Measurements from ENCODE around the gene MARK3.
A peak's percentile ranks its signal among the peaks of the same experiment; 100 is the strongest.

The MARK3 gene

GRCh38 chr14:103526247-103526913 lies 141.2 kb downstream of the MARK3 start:
- no peak for DNase-seq (ENCODE audit: low spot score)

GRCh38 chr14:103526914-103527248 lies 141.7 kb downstream of the MARK3 start:
- DNase-seq (ENCODE audit: low spot score): no peak

GRCh38 chr14:103527408-103528145 lies 142.4 kb downstream of the MARK3 start:
- peak; percentile 54 for DNase-seq (ENCODE audit: low spot score)

GRCh38 chr14:103528146-103528586 lies 143.0 kb downstream of the MARK3 start:
- DNase-seq (ENCODE audit: low spot score): peak; percentile 57

- peak; percentile 98 for DNase-seq (ENCODE audit: low spot score)
Measured at GRCh38 chr14:103528587-103529382, 143.6 kb downstream of the MARK3 start, which contains the start of gene TRMT61A. Gene TRMT61A, plus strand, starts transcription at chr14:103529196. Its CDS starts 783 bp downstream, at chr14:103529979.

- DNase-seq (ENCODE audit: low spot score): peak; percentile 25
Measured at GRCh38 chr14:103529383-103530365, 144.5 kb downstream of the MARK3 start.

- DNase-seq (ENCODE audit: low spot score): no peak
Measured at GRCh38 chr14:103530390-103530789, 145.2 kb downstream of the MARK3 start.

- no peak for DNase-seq (ENCODE audit: low spot score)
Measured at GRCh38 chr14:103530831-103531230, 145.6 kb downstream of the MARK3 start.

- DNase-seq (ENCODE audit: low spot score): no peak
Measured at GRCh38 chr14:103531421-103532215, 146.4 kb downstream of the MARK3 start.

GRCh38 chr14:103532216-103533136 lies 147.3 kb downstream of the MARK3 start:
- no peak for DNase-seq (ENCODE audit: low spot score)

- no peak for DNase-seq (ENCODE audit: low spot score)
Measured at GRCh38 chr14:103533137-103533998, 148.2 kb downstream of the MARK3 start.

GRCh38 chr14:103533999-103534575 lies 148.9 kb downstream of the MARK3 start:
- no peak for DNase-seq (ENCODE audit: low spot score)

- DNase-seq (ENCODE audit: low spot score): no peak
Measured at GRCh38 chr14:103534576-103535061, 149.4 kb downstream of the MARK3 start.

- no peak for DNase-seq (ENCODE audit: low spot score)
Measured at GRCh38 chr14:103535081-103535890, 150.1 kb downstream of the MARK3 start.

GRCh38 chr14:103535891-103536565 lies 150.8 kb downstream of the MARK3 start:
- DNase-seq (ENCODE audit: low spot score): no peak

GRCh38 chr14:103536693-103537092 lies 151.5 kb downstream of the MARK3 start:
- no peak for DNase-seq (ENCODE audit: low spot score)

Data from GM03348 (cell line).